ENCODE measurements around the gene LRRC42. TPM values are rescaled to one million over a fixed set of nuclear protein-coding genes. Genes with fewer than 3 reads are reported as not detected.

LRRC42 gene
- total and polyA plus RNA-seq, 8 donors: 2.9 to 23.5 (median 13.4) TPM

GRCh38 chr1:53951697-53952096, 5.5 kb downstream of the LRRC42 start:
- Histone ChIP-seq H3K27me3 (no peaks in the 10 kb centered on the region), H3K4me1 (peaks cover 15 to 73% (median 42%) of the 10 kb centered on the region in 4 donors), H3K27ac (no peak overlapping the region), H3K36me3 (peaks cover 11 to 38% (median 35%) of the 10 kb centered on the region in 4 donors), H3K9me3 (no peaks in the 10 kb centered on the region), H3K4me3 (no peak overlapping the region)
- TF ChIP-seq POLR2AphosphoS5 (IDR thresholded peaks at IDR 0.05) (no peak), POLR2A (IDR thresholded peaks at IDR 0.05) (no peak), CTCF (IDR thresholded peaks at IDR 0.05) (no peak), EP300 (IDR thresholded peaks at IDR 0.05) (no peak)
- 84 to 96% (median 89%) methylated on average over 5 of the region's 5 CpGs for WGBS, 5 donors
- intact Hi-C loops (cut with DNase I; ENCODE audit: low total_unique reads): no loop called here
- DNase-seq: peak in 1 of 2 donors; percentile 18

GRCh38 chr1:53954128-53954527, 8.0 kb downstream of the LRRC42 start:
- Histone ChIP-seq H3K36me3 (peaks cover 11 to 60% (median 53%) of the 10 kb centered on the region in 4 donors), H3K4me1 (peaks cover 6 to 63% (median 28%) of the 10 kb centered on the region in 4 donors), H3K27me3 (no peaks in the 10 kb centered on the region), H3K4me3 (no peak overlapping the region), H3K9me3 (no peaks in the 10 kb centered on the region), H3K27ac (peak overlapping the region in 1 of 5 donors; percentile 19)
- WGBS, 5 donors: 64 to 81% (median 75%) methylated on average over 2 of the region's 2 CpGs
- TF ChIP-seq EP300 (IDR thresholded peaks at IDR 0.05) (no peak), POLR2AphosphoS5 (IDR thresholded peaks at IDR 0.05) (no peak), CTCF (IDR thresholded peaks at IDR 0.05) (no peak), POLR2A (IDR thresholded peaks at IDR 0.05) (no peak)
- intact Hi-C loops (cut with DNase I; ENCODE audit: low total_unique reads): no loop called here
- no peak for DNase-seq

GRCh38 chr1:53956308-53957168, 10.4 kb downstream of the LRRC42 start:
- intact Hi-C loops (cut with DNase I; ENCODE audit: low total_unique reads): no loop called here
- H3K27me3 ChIP-seq: no peaks in the 10 kb centered on the region
- H3K4me1 ChIP-seq: peaks cover 0 to 41% (median 18%) of the 10 kb centered on the region in 4 donors
- 50 to 66% (median 62%) methylated on average over 3 of the region's 3 CpGs for WGBS, 5 donors
- TF ChIP-seq POLR2AphosphoS5 (IDR thresholded peaks at IDR 0.05) (no peak), CTCF (IDR thresholded peaks at IDR 0.05) (no peak), EP300 (IDR thresholded peaks at IDR 0.05) (no peak), POLR2A (IDR thresholded peaks at IDR 0.05) (no peak)
- H3K27ac ChIP-seq: peak overlapping the region in 3 of 5 donors; percentile 4 to 50 (median 28)
- H3K9me3 ChIP-seq: no peaks in the 10 kb centered on the region
- no peak overlapping the region for H3K4me3 ChIP-seq
- H3K36me3 ChIP-seq: peaks cover 27 to 77% (median 70%) of the 10 kb centered on the region in 4 donors
- DNase-seq: peak in 1 of 2 donors; percentile 25

DNA sequence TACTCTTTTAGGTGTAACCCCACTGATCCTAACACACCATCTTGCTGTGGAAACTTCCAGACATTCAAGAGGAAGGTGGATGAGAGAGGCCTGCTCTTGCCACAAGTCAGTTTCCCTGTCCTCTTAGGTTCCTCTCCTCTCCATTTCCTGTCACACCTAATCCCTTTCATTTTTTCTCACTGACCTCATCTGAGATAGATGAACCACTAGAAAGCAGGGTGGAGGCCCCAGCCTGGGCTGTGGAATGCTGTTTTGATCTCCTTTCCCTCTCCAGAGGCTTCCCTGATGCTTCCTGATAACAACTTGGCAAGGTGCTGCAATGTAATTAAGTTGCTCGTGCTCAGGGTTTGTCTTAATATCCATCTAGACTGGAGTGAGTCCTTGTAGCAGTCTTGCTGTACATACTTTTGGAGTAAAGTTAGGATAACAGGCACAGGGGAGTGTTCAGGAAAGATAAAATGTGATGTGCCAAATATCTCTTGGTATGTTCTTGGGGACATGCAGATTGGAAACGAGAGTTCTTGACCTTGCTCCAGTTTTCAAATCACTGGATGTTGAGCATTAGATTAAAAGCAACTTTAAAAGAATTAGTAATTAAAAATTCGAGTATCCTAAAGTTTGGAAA, 11.2 kb downstream of the LRRC42 start:
- Histone ChIP-seq H3K9me3 (no peaks in the 10 kb centered on the region), H3K4me1 (peaks cover 0 to 36% (median 18%) of the 10 kb centered on the region in 4 donors), H3K27ac (peak overlapping the region in 3 of 5 donors; percentile 4 to 50 (median 28)), H3K4me3 (no peak overlapping the region), H3K27me3 (no peaks in the 10 kb centered on the region), H3K36me3 (peaks cover 28 to 77% (median 70%) of the 10 kb centered on the region in 4 donors)
- peak in 1 of 2 donors; percentile 9 for DNase-seq
- WGBS, 5 donors: 44 to 52% (median 48%) methylated on average over 3 of the region's 3 CpGs
- intact Hi-C loops (cut with DNase I; ENCODE audit: low total_unique reads): no loop called here
- TF ChIP-seq CTCF (IDR thresholded peaks at IDR 0.05) (no peak), POLR2A (IDR thresholded peaks at IDR 0.05) (no peak), POLR2AphosphoS5 (IDR thresholded peaks at IDR 0.05) (no peak), EP300 (IDR thresholded peaks at IDR 0.05) (no peak)
